Central memory CD8-positive, alpha-beta T cell (primary cell): ENCODE results near the gene SLC46A2.

Experiments
- ATAC-seq: fragments of 150-1000 bp; cut with Tn5 transposase; replicated peaks from 2 replicates; pipeline ENCODE4 v1.10.0; 2022; ENCODE audit warnings: mild to moderate bottlenecking, moderate FRiP score, moderate number of reproducible peaks; ENCODE audit not compliant: poor library complexity, severe bottlenecking; ENCODE audit errors: extremely low read depth
- DNase-seq, 2 donors: peaks; one replicate each; pipeline ENCODE4 v3.0.0; 2021; ENCODE audit warnings: low spot score in 2 of 2
- H3K27ac Mint-ChIP-seq: one replicate; pipeline ENCODE4 v1.8.0; 2022; ENCODE audit warnings: low read depth, mild to moderate bottlenecking, moderate library complexity, mixed read lengths
- H3K27me3 Mint-ChIP-seq: one replicate; pipeline ENCODE4 v1.8.0; 2022; ENCODE audit warnings: mixed read lengths
- H3K36me3 Mint-ChIP-seq: one replicate; pipeline ENCODE4 v1.8.0; 2022; ENCODE audit warnings: mild to moderate bottlenecking, moderate library complexity, mixed read lengths; ENCODE audit not compliant: insufficient read depth
- H3K4me1 Mint-ChIP-seq: one replicate; pipeline ENCODE4 v1.8.0; 2022; ENCODE audit warnings: mixed read lengths
- H3K4me3 Mint-ChIP-seq: one replicate; pipeline ENCODE4 v1.8.0; 2022; ENCODE audit warnings: mild to moderate bottlenecking, moderate library complexity, mixed read lengths
- H3K9me3 Mint-ChIP-seq: one replicate; pipeline ENCODE4 v1.8.0; 2022; ENCODE audit warnings: mixed read lengths

SLC46A2 gene

GRCh38 chr9:112880650-112881049 is 10.0 kb downstream of the SLC46A2 start:
- Mint-ChIP-seq H3K27me3 (no peaks in the 10 kb centered on the region), H3K27ac (no peak overlapping the region), H3K4me1 (no peaks in the 10 kb centered on the region), H3K4me3 (no peak overlapping the region), H3K36me3 (peaks cover 8% of the 10 kb centered on the region), H3K9me3 (no peaks in the 10 kb centered on the region)
- DNase-seq (no peak), ATAC-seq (no peak)

- ATAC-seq (no peak), DNase-seq (no peak)
- H3K9me3 Mint-ChIP-seq, result no peaks in the 10 kb centered on the region
- peaks cover 12% of the 10 kb centered on the region for H3K36me3 Mint-ChIP-seq
- H3K27me3 Mint-ChIP-seq, result no peaks in the 10 kb centered on the region
- no peak overlapping the region for H3K27ac Mint-ChIP-seq
- no peak overlapping the region for H3K4me3 Mint-ChIP-seq
- no peaks in the 10 kb centered on the region for H3K4me1 Mint-ChIP-seq
These were observed 11.9 kb downstream of the SLC46A2 start for GRCh38 chr9:112878752-112879151.

GRCh38 chr9:112873773-112874405 is 16.8 kb downstream of the SLC46A2 start:
- no peaks in the 10 kb centered on the region for H3K27me3 Mint-ChIP-seq
- ATAC-seq (no peak), DNase-seq (no peak)
- no peak overlapping the region for H3K4me3 Mint-ChIP-seq
- peaks cover 5% of the 10 kb centered on the region for H3K4me1 Mint-ChIP-seq
- H3K9me3 Mint-ChIP-seq, result no peaks in the 10 kb centered on the region
- no peak overlapping the region for H3K27ac Mint-ChIP-seq
- peaks cover 22% of the 10 kb centered on the region for H3K36me3 Mint-ChIP-seq

- DNase-seq, result no peak
- peaks cover 20% of the 10 kb centered on the region for H3K36me3 Mint-ChIP-seq
- H3K4me1 Mint-ChIP-seq, result peaks cover 5% of the 10 kb centered on the region
These were observed 18.7 kb downstream of the SLC46A2 start for GRCh38 chr9:112872019-112872418.

GRCh38 chr9:112870556-112870955 is 20.1 kb downstream of the SLC46A2 start:
- no peak for DNase-seq
- peaks cover 22% of the 10 kb centered on the region for H3K36me3 Mint-ChIP-seq

More at GRCh38 chr9:112872019-112872418, 18.7 kb downstream of the SLC46A2 start:
- no peaks in the 10 kb centered on the region for H3K27me3 Mint-ChIP-seq
- no peak overlapping the region for H3K27ac Mint-ChIP-seq
- no peak for ATAC-seq
- no peak overlapping the region for H3K4me3 Mint-ChIP-seq
- no peaks in the 10 kb centered on the region for H3K9me3 Mint-ChIP-seq

GRCh38 chr9:112869917-112870316 is 20.8 kb downstream of the SLC46A2 start:
- H3K27ac Mint-ChIP-seq, result no peak overlapping the region
- ATAC-seq, result no peak

More at GRCh38 chr9:112870556-112870955, 20.1 kb downstream of the SLC46A2 start:
- Mint-ChIP-seq H3K27me3 (no peaks in the 10 kb centered on the region), H3K4me1 (peaks cover 5% of the 10 kb centered on the region), H3K4me3 (no peak overlapping the region), H3K27ac (no peak overlapping the region), H3K9me3 (no peaks in the 10 kb centered on the region)
- no peak for ATAC-seq

GRCh38 chr9:112869041-112869529 is 21.6 kb downstream of the SLC46A2 start:
- H3K4me1 Mint-ChIP-seq, result peaks cover 5% of the 10 kb centered on the region
- no peak overlapping the region for H3K27ac Mint-ChIP-seq
- no peak for ATAC-seq
- peaks cover 22% of the 10 kb centered on the region for H3K36me3 Mint-ChIP-seq
- H3K27me3 Mint-ChIP-seq, result no peaks in the 10 kb centered on the region
- no peak overlapping the region for H3K4me3 Mint-ChIP-seq
- DNase-seq, result no peak
- H3K9me3 Mint-ChIP-seq, result no peaks in the 10 kb centered on the region

More at GRCh38 chr9:112869917-112870316, 20.8 kb downstream of the SLC46A2 start:
- H3K36me3 Mint-ChIP-seq, result peaks cover 22% of the 10 kb centered on the region
- H3K4me3 Mint-ChIP-seq, result no peak overlapping the region
- no peaks in the 10 kb centered on the region for H3K9me3 Mint-ChIP-seq
- no peak for DNase-seq
- peaks cover 5% of the 10 kb centered on the region for H3K4me1 Mint-ChIP-seq
- H3K27me3 Mint-ChIP-seq, result no peaks in the 10 kb centered on the region

- H3K4me3 Mint-ChIP-seq, result no peak overlapping the region
- no peak overlapping the region for H3K27ac Mint-ChIP-seq
- H3K36me3 Mint-ChIP-seq, result peaks cover 22% of the 10 kb centered on the region
- DNase-seq, result no peak
- peaks cover 11% of the 10 kb centered on the region for H3K4me1 Mint-ChIP-seq
- no peak for ATAC-seq
- no peaks in the 10 kb centered on the region for H3K9me3 Mint-ChIP-seq
- H3K27me3 Mint-ChIP-seq, result no peaks in the 10 kb centered on the region
These were observed 22.2 kb downstream of the SLC46A2 start for GRCh38 chr9:112868461-112868860.

- H3K27me3 Mint-ChIP-seq, result no peaks in the 10 kb centered on the region
- peaks cover 17% of the 10 kb centered on the region for H3K4me1 Mint-ChIP-seq
- peaks cover 22% of the 10 kb centered on the region for H3K36me3 Mint-ChIP-seq
- DNase-seq (no peak), ATAC-seq (no peak)
- no peak overlapping the region for H3K4me3 Mint-ChIP-seq
- peak overlapping the region; percentile 22 for H3K27ac Mint-ChIP-seq
- H3K9me3 Mint-ChIP-seq, result no peaks in the 10 kb centered on the region
These were observed 23.2 kb downstream of the SLC46A2 start for GRCh38 chr9:112867275-112867991.

- Mint-ChIP-seq H3K36me3 (peaks cover 22% of the 10 kb centered on the region), H3K27me3 (no peaks in the 10 kb centered on the region), H3K27ac (peak overlapping the region; percentile 22), H3K9me3 (no peaks in the 10 kb centered on the region), H3K4me3 (no peak overlapping the region), H3K4me1 (peaks cover 23% of the 10 kb centered on the region)
- ATAC-seq (no peak), DNase-seq (no peak)
These were observed 23.9 kb downstream of the SLC46A2 start for GRCh38 chr9:112866662-112867274.

- H3K4me1 Mint-ChIP-seq, result peaks cover 36% of the 10 kb centered on the region
- H3K27me3 Mint-ChIP-seq, result no peaks in the 10 kb centered on the region
- no peak overlapping the region for H3K4me3 Mint-ChIP-seq
- no peak overlapping the region for H3K27ac Mint-ChIP-seq
- no peaks in the 10 kb centered on the region for H3K9me3 Mint-ChIP-seq
- ATAC-seq (no peak), DNase-seq (no peak)
- H3K36me3 Mint-ChIP-seq, result peaks cover 17% of the 10 kb centered on the region
These were observed 25.7 kb downstream of the SLC46A2 start for GRCh38 chr9:112864982-112865381.

GRCh38 chr9:112864403-112864802 is 26.3 kb downstream of the SLC46A2 start:
- H3K4me1 Mint-ChIP-seq, result peaks cover 36% of the 10 kb centered on the region
- ATAC-seq (no peak), DNase-seq (no peak)
- no peaks in the 10 kb centered on the region for H3K27me3 Mint-ChIP-seq
- H3K4me3 Mint-ChIP-seq, result no peak overlapping the region
- no peaks in the 10 kb centered on the region for H3K9me3 Mint-ChIP-seq
- H3K27ac Mint-ChIP-seq, result no peak overlapping the region
- H3K36me3 Mint-ChIP-seq, result peaks cover 12% of the 10 kb centered on the region
